DND-41 (cell line): ENCODE results near the gene RNF220.

Experiments used
- ATAC-seq: fragments of 200-7000 bp; cut with Tn5 transposase; 3 replicates; pipeline ENCODE4 v1.9.1; 2021; ENCODE audit warnings: low read depth; ENCODE audit not compliant: insufficient read depth
- DNase-seq: peaks from one replicate; pipeline ENCODE4 v3.0.0-alpha.2; 2020
- H2AFZ ChIP-seq: 2 replicates; pipeline ENCODE4 v1.6.0; 2012; ENCODE audit warnings: low read depth, low read length
- H3K27ac ChIP-seq: 2 replicates; pipeline ENCODE4 v1.5.1; 2012; ENCODE audit warnings: low read length, inconsistent platforms
- H3K27me3 ChIP-seq: fragments of 200-600 bp; sonication (generic); 2 replicates; pipeline ENCODE4 v1.6.0; 2012; ENCODE audit warnings: low read length, mild to moderate bottlenecking, inconsistent platforms; ENCODE audit not compliant: insufficient read depth, poor library complexity
- H3K36me3 ChIP-seq: 2 replicates; pipeline ENCODE4 v1.5.1; 2012; ENCODE audit warnings: low read length, inconsistent platforms; ENCODE audit not compliant: insufficient read depth
- H3K4me1 ChIP-seq: 2 replicates; pipeline ENCODE4 v1.5.1; 2012; ENCODE audit warnings: mild to moderate bottlenecking, low read length; ENCODE audit not compliant: insufficient read depth
- H3K4me2 ChIP-seq: 2 replicates; pipeline ENCODE4 v1.6.0; 2012; ENCODE audit warnings: mild to moderate bottlenecking, moderate library complexity, low read length, inconsistent platforms; ENCODE audit not compliant: insufficient read depth
- H3K4me3 ChIP-seq, 2 experiments: fragments of 200-600 bp in 1 of 2; shearing (Covaris generic) in 1 of 2; 2 replicates each; pipeline ENCODE4 v1.5.1; 2012 to 2016; ENCODE audit warnings: inconsistent platforms in 2 of 2, low read length in 2 of 2, mild to moderate bottlenecking in 2 of 2, low read depth in 1 of 2, moderate library complexity in 1 of 2
- H3K79me2 ChIP-seq: 2 replicates; pipeline ENCODE4 v1.6.0; 2012; ENCODE audit warnings: low read length, inconsistent platforms; ENCODE audit not compliant: insufficient read depth
- H3K9ac ChIP-seq: 2 replicates; pipeline ENCODE4 v1.6.0; 2012; ENCODE audit warnings: low read depth, mild to moderate bottlenecking, inconsistent platforms, low read length, moderate library complexity
- H3K9me3 ChIP-seq: 2 replicates; pipeline ENCODE4 v1.5.1; 2012; ENCODE audit warnings: low read length, moderate library complexity, mild to moderate bottlenecking, inconsistent platforms; ENCODE audit not compliant: insufficient read depth, severe bottlenecking
- H4K20me1 ChIP-seq: 2 replicates; pipeline ENCODE4 v1.6.0; 2012; ENCODE audit warnings: low read length; ENCODE audit not compliant: insufficient read depth
- EZH2 ChIP-seq: IDR thresholded peaks from 3 replicates; pipeline ENCODE4 v1.6.1; 2012; ENCODE audit warnings: borderline replicate concordance, low read depth, mild to moderate bottlenecking, moderate library complexity, low read length, inconsistent platforms; ENCODE audit not compliant: severe bottlenecking
- TF ChIP-seq, protein P1 (sequence below): IDR thresholded peaks from 2 replicates; pipeline ENCODE4 v1.5.1; 2012; ENCODE audit warnings: borderline replicate concordance, low read length, moderate library complexity, mild to moderate bottlenecking; ENCODE audit not compliant: poor library complexity, severe bottlenecking; ENCODE audit errors: extremely low read depth

Gene RNF220

GRCh38 chr1:44489481-44489880, 84.4 kb downstream of the RNF220 start:
- DNase-seq (no peak), ATAC-seq (no peak)
- no peaks in the 10 kb centered on the region for H3K79me2 ChIP-seq
- H3K36me3 ChIP-seq = no peaks in the 10 kb centered on the region
- H3K9me3 ChIP-seq = no peaks in the 10 kb centered on the region
- H4K20me1 ChIP-seq = no peaks in the 10 kb centered on the region
- TF ChIP-seq, protein P1, sequence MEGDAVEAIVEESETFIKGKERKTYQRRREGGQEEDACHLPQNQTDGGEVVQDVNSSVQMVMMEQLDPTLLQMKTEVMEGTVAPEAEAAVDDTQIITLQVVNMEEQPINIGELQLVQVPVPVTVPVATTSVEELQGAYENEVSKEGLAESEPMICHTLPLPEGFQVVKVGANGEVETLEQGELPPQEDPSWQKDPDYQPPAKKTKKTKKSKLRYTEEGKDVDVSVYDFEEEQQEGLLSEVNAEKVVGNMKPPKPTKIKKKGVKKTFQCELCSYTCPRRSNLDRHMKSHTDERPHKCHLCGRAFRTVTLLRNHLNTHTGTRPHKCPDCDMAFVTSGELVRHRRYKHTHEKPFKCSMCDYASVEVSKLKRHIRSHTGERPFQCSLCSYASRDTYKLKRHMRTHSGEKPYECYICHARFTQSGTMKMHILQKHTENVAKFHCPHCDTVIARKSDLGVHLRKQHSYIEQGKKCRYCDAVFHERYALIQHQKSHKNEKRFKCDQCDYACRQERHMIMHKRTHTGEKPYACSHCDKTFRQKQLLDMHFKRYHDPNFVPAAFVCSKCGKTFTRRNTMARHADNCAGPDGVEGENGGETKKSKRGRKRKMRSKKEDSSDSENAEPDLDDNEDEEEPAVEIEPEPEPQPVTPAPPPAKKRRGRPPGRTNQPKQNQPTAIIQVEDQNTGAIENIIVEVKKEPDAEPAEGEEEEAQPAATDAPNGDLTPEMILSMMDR = no peak
- no peak for TF ChIP-seq EZH2
- no peak overlapping the region for H3K4me3 ChIP-seq
- H3K27me3 ChIP-seq = peaks cover 7% of the 10 kb centered on the region
- H3K27ac ChIP-seq = no peak overlapping the region
- H3K4me1 ChIP-seq = no peaks in the 10 kb centered on the region
- no peak overlapping the region for H2AFZ ChIP-seq
- H3K4me2 ChIP-seq = no peak overlapping the region
- no peak overlapping the region for H3K9ac ChIP-seq

- Histone ChIP-seq H4K20me1 (no peaks in the 10 kb centered on the region), H3K4me2 (no peak overlapping the region), H3K9me3 (no peaks in the 10 kb centered on the region), H3K27ac (no peak overlapping the region), H3K27me3 (peaks cover 33% of the 10 kb centered on the region), H3K4me3 (no peak overlapping the region), H3K4me1 (no peaks in the 10 kb centered on the region), H3K36me3 (no peaks in the 10 kb centered on the region), H3K9ac (no peak overlapping the region), H3K79me2 (no peaks in the 10 kb centered on the region), H2AFZ (no peak overlapping the region)
- no peak for ATAC-seq
- no peak for TF ChIP-seq EZH2
- TF ChIP-seq, protein P1 = no peak
- no peak for DNase-seq
Observed at GRCh38 chr1:44496541-44497171, 91.6 kb downstream of the RNF220 start.

GRCh38 chr1:44497422-44498170, 92.5 kb downstream of the RNF220 start:
- Histone ChIP-seq H3K79me2 (no peaks in the 10 kb centered on the region), H3K9me3 (no peaks in the 10 kb centered on the region), H3K36me3 (no peaks in the 10 kb centered on the region), H3K4me3 (no peak overlapping the region), H3K4me2 (no peak overlapping the region), H4K20me1 (no peaks in the 10 kb centered on the region), H3K27ac (no peak overlapping the region), H3K9ac (no peak overlapping the region), H2AFZ (no peak overlapping the region), H3K4me1 (no peaks in the 10 kb centered on the region), H3K27me3 (peaks cover 33% of the 10 kb centered on the region)
- DNase-seq (no peak), ATAC-seq (no peak)
- TF ChIP-seq EZH2 = no peak
- TF ChIP-seq, protein P1 = no peak

DNA sequence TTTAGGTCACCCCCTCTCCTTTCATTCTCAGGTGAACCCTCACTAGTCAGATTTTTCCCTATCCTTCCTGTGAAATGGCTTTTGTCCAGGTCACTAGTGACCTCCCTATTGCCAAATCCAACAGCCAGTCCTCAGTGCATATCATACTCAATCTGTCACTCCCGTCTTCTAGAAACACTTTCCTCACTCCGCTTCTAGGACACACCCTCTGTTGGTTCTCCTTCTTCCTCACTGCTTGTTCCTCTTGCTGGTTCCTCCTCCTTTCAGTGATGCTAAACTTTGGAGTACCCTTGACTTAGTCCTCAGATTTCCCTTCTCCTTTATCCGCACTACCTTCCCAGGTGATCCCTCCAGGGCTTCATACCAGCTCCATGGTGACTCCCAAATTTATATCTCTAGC, 94.3 kb downstream of the RNF220 start:
- H3K27me3 ChIP-seq = peaks cover 33% of the 10 kb centered on the region
- no peak for DNase-seq
- no peaks in the 10 kb centered on the region for H4K20me1 ChIP-seq
- TF ChIP-seq, protein P1 = no peak
- no peak for TF ChIP-seq EZH2
- no peak overlapping the region for H3K4me3 ChIP-seq
- H3K36me3 ChIP-seq = no peaks in the 10 kb centered on the region
- no peak overlapping the region for H2AFZ ChIP-seq
- H3K9ac ChIP-seq = no peak overlapping the region
- no peaks in the 10 kb centered on the region for H3K79me2 ChIP-seq
- no peak overlapping the region for H3K27ac ChIP-seq
- no peaks in the 10 kb centered on the region for H3K4me1 ChIP-seq
- no peaks in the 10 kb centered on the region for H3K9me3 ChIP-seq
- ATAC-seq = no peak
- no peak overlapping the region for H3K4me2 ChIP-seq
